ENCODE measurements around the gene LHX6. TPM values are rescaled to one million over a fixed set of nuclear protein-coding genes. Genes with fewer than 3 reads are reported as not detected.

Gene LHX6
- total and polyA plus RNA-seq, 7 experiments from 2014 or later, result not detected

- no peak overlapping the region for H3K4me3 Mint-ChIP-seq
- Histone ChIP-seq H3K27ac (ENCODE audit: low read depth, low read length) (no peak overlapping the region), H3K4me1 (ENCODE audit: control insufficient read depth in 2 of 2, insufficient read depth in 2 of 2, low read length in 2 of 2) (peaks cover 0 to 11% of the 10 kb centered on the region in 2 donors), H3K27me3 (ENCODE audit: control insufficient read depth in 2 of 2, insufficient read depth in 2 of 2, low read length in 2 of 2) (peaks cover 0 to 18% of the 10 kb centered on the region in 2 donors), H3K9me3 (ENCODE audit: control insufficient read depth in 2 of 3, low read length in 3 of 3) (no peaks in the 10 kb centered on the region), H3K36me3 (ENCODE audit: control insufficient read depth in 2 of 3, insufficient read depth in 3 of 3, low read length in 3 of 3) (no peaks in the 10 kb centered on the region), H3K4me3 (ENCODE audit: low read length) (no peak overlapping the region)
- CTCF ChIA-PET, result no interaction called here
- peaks cover 14 to 31% (median 22%) of the 10 kb centered on the region in 7 donors for H3K4me1 Mint-ChIP-seq
- POLR2A ChIA-PET, result no interaction called here
- DNase-seq, result no peak
- H3K27me3 Mint-ChIP-seq, result peaks cover 76 to 95% (median 79%) of the 10 kb centered on the region in 5 donors
- no peak for ATAC-seq
- H3K27ac Mint-ChIP-seq, result no peak overlapping the region
- intact Hi-C loops (cut with micrococcal nuclease), result no loop called here
- peaks cover 0 to 5% (median 0%) of the 10 kb centered on the region in 5 donors for H3K36me3 Mint-ChIP-seq
- H3K9me3 Mint-ChIP-seq, result peaks cover 0 to 4% (median 0%) of the 10 kb centered on the region in 11 donors
These were observed 7.5 kb downstream of the LHX6 start for GRCh38 chr9:122221183-122221811.

GRCh38 chr9:122220673-122221182 is 8.0 kb downstream of the LHX6 start:
- Histone ChIP-seq H3K27ac (ENCODE audit: low read depth, low read length) (no peak overlapping the region), H3K4me1 (ENCODE audit: control insufficient read depth in 2 of 2, insufficient read depth in 2 of 2, low read length in 2 of 2) (peaks cover 0 to 11% of the 10 kb centered on the region in 2 donors), H3K4me3 (ENCODE audit: low read length) (no peak overlapping the region), H3K36me3 (ENCODE audit: control insufficient read depth in 2 of 3, insufficient read depth in 3 of 3, low read length in 3 of 3) (no peaks in the 10 kb centered on the region), H3K9me3 (ENCODE audit: control insufficient read depth in 2 of 3, low read length in 3 of 3) (no peaks in the 10 kb centered on the region), H3K27me3 (ENCODE audit: control insufficient read depth in 2 of 2, insufficient read depth in 2 of 2, low read length in 2 of 2) (peaks cover 0 to 18% of the 10 kb centered on the region in 2 donors)
- POLR2A ChIA-PET, result no interaction called here
- no peak overlapping the region for H3K27ac Mint-ChIP-seq
- H3K36me3 Mint-ChIP-seq, result peaks cover 0 to 5% (median 0%) of the 10 kb centered on the region in 5 donors
- H3K4me3 Mint-ChIP-seq, result peak overlapping the region in 3 of 10 donors; percentile 44 to 78 (median 76)
- CTCF ChIA-PET, result no interaction called here
- intact Hi-C loops (cut with micrococcal nuclease), result no loop called here
- H3K27me3 Mint-ChIP-seq, result peaks cover 77 to 95% (median 83%) of the 10 kb centered on the region in 5 donors
- DNase-seq (no peak), ATAC-seq (no peak)
- H3K9me3 Mint-ChIP-seq, result peaks cover 0 to 5% (median 0%) of the 10 kb centered on the region in 11 donors
- H3K4me1 Mint-ChIP-seq, result peaks cover 14 to 30% (median 21%) of the 10 kb centered on the region in 7 donors

GRCh38 chr9:122219856-122220672 is 8.7 kb downstream of the LHX6 start:
- H3K36me3 ChIP-seq (ENCODE audit: control insufficient read depth in 2 of 3, insufficient read depth in 3 of 3, low read length in 3 of 3), result no peaks in the 10 kb centered on the region
- peaks cover 0 to 11% of the 10 kb centered on the region in 2 donors for H3K4me1 ChIP-seq (ENCODE audit: control insufficient read depth in 2 of 2, insufficient read depth in 2 of 2, low read length in 2 of 2)
- no peak for DNase-seq
- peaks cover 0 to 5% (median 0%) of the 10 kb centered on the region in 11 donors for H3K9me3 Mint-ChIP-seq
- no peak overlapping the region for H3K4me3 ChIP-seq (ENCODE audit: low read length)
- no peaks in the 10 kb centered on the region for H3K9me3 ChIP-seq (ENCODE audit: control insufficient read depth in 2 of 3, low read length in 3 of 3)
- H3K27ac Mint-ChIP-seq, result no peak overlapping the region
- ChIA-PET POLR2A (no interaction called here), CTCF (no interaction called here)
- H3K27me3 Mint-ChIP-seq, result peaks cover 76 to 96% (median 88%) of the 10 kb centered on the region in 5 donors
- peaks cover 0 to 18% of the 10 kb centered on the region in 2 donors for H3K27me3 ChIP-seq (ENCODE audit: control insufficient read depth in 2 of 2, insufficient read depth in 2 of 2, low read length in 2 of 2)
- intact Hi-C loops (cut with micrococcal nuclease), result no loop called here
- H3K27ac ChIP-seq (ENCODE audit: low read depth, low read length), result no peak overlapping the region
- peaks cover 14 to 30% (median 21%) of the 10 kb centered on the region in 7 donors for H3K4me1 Mint-ChIP-seq
- no peak for ATAC-seq
- peaks cover 0 to 5% (median 0%) of the 10 kb centered on the region in 5 donors for H3K36me3 Mint-ChIP-seq
- peak overlapping the region in 9 of 10 donors; percentile 25 to 80 (median 74) for H3K4me3 Mint-ChIP-seq

GRCh38 chr9:122218935-122219855 is 9.6 kb downstream of the LHX6 start:
- Histone ChIP-seq H3K4me3 (ENCODE audit: low read length) (no peak overlapping the region), H3K9me3 (ENCODE audit: control insufficient read depth in 2 of 3, low read length in 3 of 3) (no peaks in the 10 kb centered on the region), H3K27me3 (ENCODE audit: control insufficient read depth in 2 of 2, insufficient read depth in 2 of 2, low read length in 2 of 2) (peaks cover 0 to 23% of the 10 kb centered on the region in 2 donors), H3K36me3 (ENCODE audit: control insufficient read depth in 2 of 3, insufficient read depth in 3 of 3, low read length in 3 of 3) (no peaks in the 10 kb centered on the region), H3K4me1 (ENCODE audit: control insufficient read depth in 2 of 2, insufficient read depth in 2 of 2, low read length in 2 of 2) (peaks cover 0 to 11% of the 10 kb centered on the region in 2 donors), H3K27ac (ENCODE audit: low read depth, low read length) (no peak overlapping the region)
- intact Hi-C loops (cut with micrococcal nuclease), result no loop called here
- ATAC-seq (peak; percentile 25), DNase-seq (peak in 1 of 9 donors; percentile 26)
- Mint-ChIP-seq H3K27me3 (peaks cover 76 to 95% (median 88%) of the 10 kb centered on the region in 5 donors), H3K9me3 (peaks cover 0 to 5% (median 0%) of the 10 kb centered on the region in 11 donors), H3K4me1 (peaks cover 18 to 32% (median 24%) of the 10 kb centered on the region in 7 donors), H3K4me3 (peak overlapping the region; percentile 36 to 80 (median 74)), H3K36me3 (no peaks in the 10 kb centered on the region), H3K27ac (no peak overlapping the region)
- ChIA-PET CTCF (no interaction called here), POLR2A (no interaction called here)

DNA sequence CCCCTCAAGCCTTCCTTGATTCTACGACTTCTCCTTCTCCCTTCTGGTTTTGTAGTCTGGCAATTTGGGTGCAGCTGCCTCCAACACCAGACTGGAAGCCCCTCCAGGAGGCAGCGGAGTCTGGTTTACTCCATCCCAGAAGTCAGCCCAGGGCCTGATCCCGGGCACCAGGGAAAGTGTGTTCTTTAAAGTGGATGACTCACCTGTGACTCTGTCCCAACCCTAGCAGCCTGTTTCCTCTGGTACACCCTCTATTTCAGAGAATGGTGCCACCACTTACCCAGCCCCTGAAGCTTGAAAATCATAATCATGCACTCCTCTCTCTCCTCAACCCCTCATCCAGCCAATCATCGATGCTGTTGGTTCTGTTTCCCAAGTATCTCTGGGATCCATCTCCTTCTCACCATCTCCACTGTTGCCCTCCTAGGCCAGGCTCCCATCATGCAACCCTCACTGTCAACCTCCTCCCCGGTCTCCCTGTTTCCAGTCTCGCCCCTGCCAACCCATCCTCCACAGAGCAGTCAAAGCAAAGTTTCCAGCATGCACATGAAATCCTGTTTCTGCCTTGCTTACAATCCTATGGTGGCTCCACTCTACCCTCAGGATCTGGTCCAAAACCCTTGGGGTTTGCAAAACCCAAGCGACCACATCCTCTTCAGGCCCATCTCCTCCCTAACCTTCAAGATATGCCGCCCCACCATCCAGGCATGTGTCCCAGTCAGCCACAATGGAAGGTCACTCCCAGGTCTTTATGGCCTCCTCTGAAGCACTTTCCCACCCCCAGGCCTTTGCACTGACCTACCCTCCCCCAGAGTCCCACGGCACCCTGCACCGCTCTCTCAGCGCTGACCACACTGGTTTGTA is 10.5 kb downstream of the LHX6 start:
- POLR2A ChIA-PET, result no interaction called here

More for the DNA sequence above, 10.5 kb downstream of the LHX6 start:
- Mint-ChIP-seq H3K27me3 (peaks cover 70 to 92% (median 82%) of the 10 kb centered on the region in 5 donors), H3K4me1 (peaks cover 19 to 32% (median 26%) of the 10 kb centered on the region in 7 donors), H3K36me3 (no peaks in the 10 kb centered on the region), H3K27ac (no peak overlapping the region), H3K9me3 (peaks cover 0 to 5% (median 0%) of the 10 kb centered on the region in 11 donors), H3K4me3 (peak overlapping the region in 8 of 10 donors; percentile 11 to 80 (median 75))
- DNase-seq, result no peak
- Histone ChIP-seq H3K27ac (ENCODE audit: low read depth, low read length) (no peak overlapping the region), H3K4me1 (ENCODE audit: control insufficient read depth in 2 of 2, insufficient read depth in 2 of 2, low read length in 2 of 2) (peaks cover 0 to 13% of the 10 kb centered on the region in 2 donors), H3K4me3 (ENCODE audit: low read length) (no peak overlapping the region), H3K9me3 (ENCODE audit: control insufficient read depth in 2 of 3, low read length in 3 of 3) (no peaks in the 10 kb centered on the region), H3K36me3 (ENCODE audit: control insufficient read depth in 2 of 3, insufficient read depth in 3 of 3, low read length in 3 of 3) (no peaks in the 10 kb centered on the region), H3K27me3 (ENCODE audit: control insufficient read depth in 2 of 2, insufficient read depth in 2 of 2, low read length in 2 of 2) (peaks cover 0 to 24% of the 10 kb centered on the region in 2 donors)
- intact Hi-C loops (cut with micrococcal nuclease), result no loop called here
- CTCF ChIA-PET, result no interaction called here
- no peak for ATAC-seq

All from naive thymus-derived CD4-positive, alpha-beta T cell (primary cell).